Measurements from ENCODE around the gene OR8D4.

DNA sequence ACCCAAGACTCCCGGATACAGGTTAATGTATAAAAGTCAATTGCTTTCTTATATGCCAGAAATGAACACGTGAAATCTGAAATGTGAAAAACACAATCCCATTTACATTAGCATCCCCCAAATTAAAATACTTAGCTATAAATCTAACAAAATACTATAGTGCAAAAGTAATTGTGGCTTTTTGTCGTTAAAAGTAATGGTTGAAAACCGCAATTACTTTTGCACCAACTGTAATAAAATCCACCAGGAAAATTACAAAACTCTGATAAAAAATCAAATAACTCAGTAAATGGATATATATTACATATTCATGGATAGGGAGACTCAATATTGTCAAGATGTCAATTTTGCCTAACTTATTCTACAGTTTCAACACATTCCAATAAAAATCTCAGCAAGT lies 21.1 kb upstream of the OR8D4 start:
- TF ChIP-seq, protein P1, sequence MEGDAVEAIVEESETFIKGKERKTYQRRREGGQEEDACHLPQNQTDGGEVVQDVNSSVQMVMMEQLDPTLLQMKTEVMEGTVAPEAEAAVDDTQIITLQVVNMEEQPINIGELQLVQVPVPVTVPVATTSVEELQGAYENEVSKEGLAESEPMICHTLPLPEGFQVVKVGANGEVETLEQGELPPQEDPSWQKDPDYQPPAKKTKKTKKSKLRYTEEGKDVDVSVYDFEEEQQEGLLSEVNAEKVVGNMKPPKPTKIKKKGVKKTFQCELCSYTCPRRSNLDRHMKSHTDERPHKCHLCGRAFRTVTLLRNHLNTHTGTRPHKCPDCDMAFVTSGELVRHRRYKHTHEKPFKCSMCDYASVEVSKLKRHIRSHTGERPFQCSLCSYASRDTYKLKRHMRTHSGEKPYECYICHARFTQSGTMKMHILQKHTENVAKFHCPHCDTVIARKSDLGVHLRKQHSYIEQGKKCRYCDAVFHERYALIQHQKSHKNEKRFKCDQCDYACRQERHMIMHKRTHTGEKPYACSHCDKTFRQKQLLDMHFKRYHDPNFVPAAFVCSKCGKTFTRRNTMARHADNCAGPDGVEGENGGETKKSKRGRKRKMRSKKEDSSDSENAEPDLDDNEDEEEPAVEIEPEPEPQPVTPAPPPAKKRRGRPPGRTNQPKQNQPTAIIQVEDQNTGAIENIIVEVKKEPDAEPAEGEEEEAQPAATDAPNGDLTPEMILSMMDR (IDR thresholded peaks at IDR 0.05) = no peak
- TF ChIP-seq POLR2AphosphoS5 (IDR thresholded peaks at IDR 0.05) = no peak
- no peak for TF ChIP-seq EP300 (IDR thresholded peaks at IDR 0.05)

Data from esophagus muscularis mucosa (tissue), 4 donors.